GM21825 (cell line): ENCODE data around the gene TLCD3B.

Experiments
- ATAC-seq: cut with Tn5 transposase; IDR thresholded peaks from one replicate; pipeline ENCODE4 v1.9.1; 2021; ENCODE audit warnings: mild to moderate bottlenecking, moderate library complexity; ENCODE audit not compliant: unreplicated experiment

Gene TLCD3B

DNA sequence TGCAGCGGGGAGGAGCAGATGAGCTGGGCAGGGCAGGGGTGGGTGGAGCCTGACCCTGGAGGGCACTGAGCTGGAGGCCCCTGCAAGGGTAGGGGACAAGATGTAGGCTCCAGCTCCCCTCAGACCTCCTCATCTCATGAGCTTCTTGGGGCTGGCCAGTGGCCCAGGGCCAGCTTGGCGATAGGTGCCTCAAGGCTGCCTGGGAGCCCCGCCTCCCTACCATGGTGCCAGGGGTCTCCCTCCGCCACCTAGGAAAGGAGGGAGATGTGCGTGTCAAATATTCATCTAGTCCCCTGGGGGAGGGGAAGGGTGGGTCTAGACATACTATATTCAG lies 39.5 kb downstream of the TLCD3B start:
- no peak for ATAC-seq

DNA sequence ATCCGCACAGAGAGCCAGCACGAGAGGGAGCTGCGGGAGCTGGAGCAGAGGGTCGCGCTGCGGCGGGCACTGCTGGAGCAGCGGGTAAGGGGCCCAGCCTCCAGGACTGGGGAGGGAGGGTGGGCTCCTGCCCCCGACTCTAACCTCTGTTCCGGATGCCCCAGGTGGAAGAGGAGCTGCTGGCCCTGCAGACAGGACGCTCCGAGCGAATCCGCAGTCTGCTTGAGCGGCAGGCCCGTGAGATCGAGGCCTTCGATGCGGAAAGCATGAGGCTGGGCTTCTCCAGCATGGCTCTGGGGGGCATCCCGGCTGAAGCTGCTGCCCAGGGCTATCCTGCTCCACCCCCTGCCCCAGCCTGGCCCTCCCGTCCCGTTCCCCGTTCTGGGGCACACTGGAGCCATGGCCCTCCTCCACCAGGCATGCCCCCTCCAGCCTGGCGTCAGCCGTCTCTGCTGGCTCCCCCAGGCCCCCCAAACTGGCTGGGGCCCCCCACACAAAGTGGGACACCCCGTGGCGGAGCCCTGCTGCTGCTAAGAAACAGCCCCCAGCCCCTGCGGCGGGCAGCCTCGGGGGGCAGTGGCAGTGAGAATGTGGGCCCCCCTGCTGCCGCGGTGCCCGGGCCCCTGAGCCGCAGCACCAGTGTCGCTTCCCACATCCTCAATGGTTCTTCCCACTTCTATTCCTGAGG lies 40.0 kb downstream of the TLCD3B start:
- ATAC-seq: no peak

DNA sequence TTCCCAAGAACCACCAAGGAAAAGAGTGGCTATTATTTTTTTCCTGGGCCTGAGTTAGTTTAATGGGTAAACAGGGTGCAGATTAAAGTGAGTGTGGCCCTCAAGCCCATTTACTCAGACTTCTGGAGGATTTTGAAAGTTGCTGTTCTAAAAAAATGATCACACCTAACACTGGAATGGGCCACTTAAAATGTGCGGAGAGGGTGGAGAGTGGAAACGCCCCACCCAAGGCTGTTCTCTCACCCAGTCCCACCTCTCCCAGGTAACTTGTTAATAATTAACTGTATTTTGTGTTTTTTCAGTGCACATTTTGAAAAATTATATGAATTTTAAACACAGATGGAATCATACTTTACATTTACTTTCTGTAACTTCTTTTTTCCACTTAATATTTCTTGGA lies 41.0 kb downstream of the TLCD3B start:
- no peak for ATAC-seq

DNA sequence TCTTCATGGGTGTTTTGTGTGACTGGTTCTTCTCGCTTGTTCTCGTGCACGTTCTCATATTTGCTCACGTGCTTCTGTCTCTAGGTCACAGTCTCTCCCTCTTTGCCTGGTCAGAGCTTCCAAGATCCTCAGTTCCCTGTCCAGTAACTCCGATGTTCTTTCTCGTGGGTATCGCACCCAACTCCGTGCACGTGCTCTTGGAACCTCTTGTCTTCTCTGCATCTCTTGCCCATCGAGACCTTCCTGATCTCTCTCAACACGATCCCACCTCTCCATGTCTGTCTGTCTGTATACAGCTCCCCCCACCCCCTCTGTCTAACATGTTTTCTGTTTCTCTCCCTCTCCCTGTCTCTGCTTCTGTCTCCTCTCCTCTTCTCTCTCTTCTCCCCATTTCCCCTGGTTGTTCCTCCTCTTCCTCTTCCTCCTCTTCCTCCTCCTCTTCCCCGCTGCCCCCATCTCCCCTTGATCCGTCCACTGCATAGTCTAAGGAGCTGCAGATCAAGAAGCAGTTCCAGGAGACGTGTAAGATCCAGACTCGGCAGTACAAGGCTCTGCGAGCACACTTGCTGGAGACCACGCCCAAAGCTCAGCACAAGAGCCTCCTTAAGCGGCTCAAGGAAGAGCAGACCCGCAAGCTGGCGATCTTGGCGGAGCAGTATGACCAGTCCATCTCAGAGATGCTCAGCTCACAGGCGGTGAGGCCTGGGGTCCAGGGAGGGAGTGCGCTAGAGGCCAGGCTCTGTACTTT lies 41.8 kb downstream of the TLCD3B start:
- no peak for ATAC-seq

DNA sequence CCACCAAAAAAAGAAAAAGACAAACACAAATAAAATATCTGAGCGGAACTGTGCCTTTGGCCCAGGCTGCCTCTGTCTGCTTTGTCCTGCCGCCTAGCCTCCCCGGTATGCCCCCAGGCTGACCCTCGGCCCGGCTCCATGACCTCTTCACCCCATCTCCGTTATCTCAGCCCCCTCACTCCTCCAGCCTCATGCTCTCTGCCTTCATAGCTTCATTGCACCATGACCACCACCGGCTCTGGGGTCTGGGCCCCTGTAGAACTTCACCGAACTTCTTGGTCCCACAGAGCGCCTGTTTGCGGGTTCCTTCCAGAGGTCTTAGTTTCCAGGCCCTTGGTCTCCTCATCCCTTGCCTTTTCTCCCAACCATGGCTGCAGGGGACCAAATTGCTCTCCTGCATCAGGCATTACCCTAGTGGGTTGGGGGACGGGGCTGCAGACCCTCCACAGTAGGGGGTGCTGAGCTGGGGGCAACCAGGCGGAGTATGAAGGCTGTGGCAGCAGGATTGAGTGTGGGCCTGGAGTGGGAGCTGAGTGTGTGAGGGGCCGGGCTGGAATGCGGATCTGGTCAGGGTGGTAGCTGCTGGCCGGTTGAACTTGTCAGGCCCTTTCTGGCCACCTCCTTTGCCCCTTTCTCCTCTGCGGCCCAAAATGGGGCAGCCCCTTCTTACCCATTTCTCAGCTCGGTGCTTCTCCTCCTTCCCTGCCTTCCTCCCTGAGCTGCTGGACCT lies 42.6 kb downstream of the TLCD3B start:
- no peak for ATAC-seq

DNA sequence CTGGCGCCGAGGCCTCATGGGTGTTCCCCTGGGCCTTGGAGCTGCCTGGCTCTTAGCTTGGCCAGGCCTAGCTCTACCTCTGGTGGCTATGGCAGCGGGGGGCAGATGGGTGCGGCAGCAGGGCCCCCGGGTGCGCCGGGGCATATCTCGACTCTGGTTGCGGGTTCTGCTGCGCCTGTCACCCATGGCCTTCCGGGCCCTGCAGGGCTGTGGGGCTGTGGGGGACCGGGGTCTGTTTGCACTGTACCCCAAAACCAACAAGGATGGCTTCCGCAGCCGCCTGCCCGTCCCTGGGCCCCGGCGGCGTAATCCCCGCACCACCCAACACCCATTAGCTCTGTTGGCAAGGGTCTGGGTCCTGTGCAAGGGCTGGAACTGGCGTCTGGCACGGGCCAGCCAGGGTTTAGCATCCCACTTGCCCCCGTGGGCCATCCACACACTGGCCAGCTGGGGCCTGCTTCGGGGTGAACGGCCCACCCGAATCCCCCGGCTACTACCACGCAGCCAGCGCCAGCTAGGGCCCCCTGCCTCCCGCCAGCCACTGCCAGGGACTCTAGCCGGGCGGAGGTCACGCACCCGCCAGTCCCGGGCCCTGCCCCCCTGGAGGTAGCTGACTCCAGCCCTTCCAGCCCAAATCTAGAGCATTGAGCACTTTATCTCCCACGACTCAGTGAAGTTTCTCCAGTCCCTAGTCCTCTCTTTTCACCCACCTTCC lies 43.5 kb downstream of the TLCD3B start:
- no peak for ATAC-seq

DNA sequence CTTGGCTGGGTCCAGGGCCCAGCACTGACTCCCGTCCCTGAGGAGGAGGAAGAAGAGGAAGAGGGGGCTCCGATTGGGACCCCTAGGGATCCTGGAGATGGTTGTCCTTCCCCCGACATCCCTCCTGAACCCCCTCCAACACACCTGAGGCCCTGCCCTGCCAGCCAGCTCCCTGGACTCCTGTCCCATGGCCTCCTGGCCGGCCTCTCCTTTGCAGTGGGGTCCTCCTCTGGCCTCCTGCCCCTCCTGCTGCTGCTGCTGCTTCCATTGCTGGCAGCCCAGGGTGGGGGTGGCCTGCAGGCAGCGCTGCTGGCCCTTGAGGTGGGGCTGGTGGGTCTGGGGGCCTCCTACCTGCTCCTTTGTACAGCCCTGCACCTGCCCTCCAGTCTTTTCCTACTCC lies 44.1 kb downstream of the TLCD3B start:
- no peak for ATAC-seq

DNA sequence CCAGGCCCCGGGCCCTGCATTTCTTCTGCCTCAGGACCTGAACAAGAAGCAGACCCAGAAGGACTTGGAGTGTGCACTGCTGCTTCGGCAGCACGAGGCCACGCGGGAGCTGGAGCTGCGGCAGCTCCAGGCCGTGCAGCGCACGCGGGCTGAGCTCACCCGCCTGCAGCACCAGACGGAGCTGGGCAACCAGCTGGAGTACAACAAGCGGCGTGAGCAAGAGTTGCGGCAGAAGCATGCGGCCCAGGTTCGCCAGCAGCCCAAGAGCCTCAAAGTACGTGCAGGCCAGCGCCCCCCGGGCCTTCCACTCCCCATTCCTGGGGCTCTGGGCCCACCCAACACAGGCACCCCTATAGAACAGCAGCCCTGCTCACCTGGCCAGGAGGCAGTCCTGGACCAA lies 44.8 kb downstream of the TLCD3B start:
- no peak for ATAC-seq

DNA sequence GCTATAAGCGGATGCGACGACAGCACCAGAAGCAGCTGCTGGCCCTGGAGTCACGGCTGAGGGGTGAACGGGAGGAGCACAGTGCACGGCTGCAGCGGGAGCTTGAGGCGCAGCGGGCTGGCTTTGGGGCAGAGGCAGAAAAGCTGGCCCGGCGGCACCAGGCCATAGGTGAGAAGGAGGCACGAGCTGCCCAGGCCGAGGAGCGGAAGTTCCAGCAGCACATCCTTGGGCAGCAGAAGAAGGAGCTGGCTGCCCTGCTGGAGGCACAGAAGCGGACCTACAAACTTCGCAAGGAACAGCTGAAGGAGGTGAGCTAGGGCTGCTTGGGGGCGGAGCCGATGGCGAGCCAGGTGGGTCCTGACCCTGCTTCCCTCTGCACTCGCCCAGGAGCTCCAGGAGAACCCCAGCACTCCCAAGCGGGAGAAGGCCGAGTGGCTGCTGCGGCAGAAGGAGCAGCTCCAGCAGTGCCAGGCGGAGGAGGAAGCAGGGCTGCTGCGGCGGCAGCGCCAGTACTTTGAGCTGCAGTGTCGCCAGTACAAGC lies 45.7 kb downstream of the TLCD3B start:
- no peak for ATAC-seq

DNA sequence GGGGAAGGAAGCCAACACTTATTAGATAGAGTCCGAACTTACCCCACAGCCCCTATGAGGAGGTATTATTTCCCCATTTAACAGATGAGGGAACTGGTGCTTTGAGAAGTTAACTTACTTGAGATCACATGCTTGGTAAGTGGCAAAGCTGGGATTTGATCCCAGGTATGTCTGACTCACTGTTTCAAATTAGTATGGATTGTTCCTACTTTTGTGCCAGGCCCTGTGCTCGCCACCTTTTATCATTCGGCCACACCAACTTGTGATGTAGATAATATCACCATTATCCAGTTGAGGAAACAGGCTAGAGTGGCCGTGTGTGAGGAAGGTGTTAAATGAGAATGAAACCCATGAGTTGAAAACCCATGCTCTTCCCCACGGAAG lies 46.3 kb downstream of the TLCD3B start:
- no peak for ATAC-seq

DNA sequence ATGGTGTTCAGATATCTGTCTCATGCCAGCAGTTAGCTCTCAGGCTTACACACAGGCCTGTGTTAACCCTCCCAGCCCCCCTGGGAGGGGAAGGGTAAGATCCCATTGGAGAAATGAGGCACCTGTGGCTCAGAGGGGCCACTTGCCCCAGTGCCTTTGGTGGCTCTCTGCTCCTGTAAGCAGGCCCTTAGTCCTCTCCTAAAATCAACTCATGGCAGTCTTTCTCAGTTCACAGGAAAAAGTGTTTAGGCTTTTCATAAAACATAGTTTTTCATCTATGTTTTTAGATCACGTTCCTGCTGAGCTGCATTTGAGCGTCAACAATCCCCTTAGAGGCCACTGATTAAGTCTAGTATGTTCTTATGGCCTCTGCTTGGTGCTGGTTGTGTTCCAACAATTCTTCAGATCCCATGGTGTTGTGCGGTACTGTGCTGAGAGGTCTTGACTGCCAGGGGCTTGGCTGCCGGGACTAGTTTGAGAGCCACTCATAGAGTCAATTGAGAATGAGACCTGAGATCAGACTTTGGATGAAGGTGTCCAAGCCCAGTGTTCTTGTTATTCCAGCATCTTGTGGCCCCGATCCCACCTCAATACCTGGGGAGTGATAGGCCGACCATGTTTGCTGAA lies 46.8 kb downstream of the TLCD3B start:
- no peak for ATAC-seq

DNA sequence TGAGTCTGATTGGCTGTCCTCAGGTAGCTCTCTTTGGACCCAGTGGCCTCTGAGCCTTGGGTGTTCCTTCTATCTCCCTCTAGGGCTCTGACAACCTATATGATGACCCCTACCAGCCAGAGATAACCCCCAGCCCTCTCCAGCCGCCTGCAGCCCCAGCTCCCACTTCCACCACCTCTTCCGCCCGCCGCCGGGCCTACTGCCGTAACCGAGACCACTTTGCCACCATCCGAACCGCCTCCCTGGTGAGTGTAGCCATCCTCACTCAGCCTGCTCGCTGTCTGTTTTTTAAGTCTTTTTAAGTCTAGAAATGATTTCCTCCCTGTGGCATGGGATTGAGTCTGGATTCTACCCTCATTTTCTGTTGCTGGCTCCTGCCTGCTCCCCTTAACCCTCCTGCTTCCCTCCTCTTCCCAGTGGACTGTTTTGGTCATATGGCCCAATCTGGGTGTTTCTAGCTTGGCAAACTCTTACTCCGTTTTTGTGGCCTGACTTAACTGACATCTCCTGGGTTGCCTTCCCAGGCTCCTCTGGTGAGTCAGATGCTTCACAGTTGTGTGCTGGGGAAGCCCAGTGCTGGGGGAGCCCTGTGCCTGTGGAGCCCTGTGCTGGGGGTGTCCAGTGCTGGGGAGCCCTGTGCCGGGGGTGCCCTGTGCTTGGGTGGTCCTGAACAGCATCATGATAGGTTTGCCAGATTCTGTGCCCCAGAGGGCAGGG lies 47.5 kb downstream of the TLCD3B start:
- no peak for ATAC-seq

DNA sequence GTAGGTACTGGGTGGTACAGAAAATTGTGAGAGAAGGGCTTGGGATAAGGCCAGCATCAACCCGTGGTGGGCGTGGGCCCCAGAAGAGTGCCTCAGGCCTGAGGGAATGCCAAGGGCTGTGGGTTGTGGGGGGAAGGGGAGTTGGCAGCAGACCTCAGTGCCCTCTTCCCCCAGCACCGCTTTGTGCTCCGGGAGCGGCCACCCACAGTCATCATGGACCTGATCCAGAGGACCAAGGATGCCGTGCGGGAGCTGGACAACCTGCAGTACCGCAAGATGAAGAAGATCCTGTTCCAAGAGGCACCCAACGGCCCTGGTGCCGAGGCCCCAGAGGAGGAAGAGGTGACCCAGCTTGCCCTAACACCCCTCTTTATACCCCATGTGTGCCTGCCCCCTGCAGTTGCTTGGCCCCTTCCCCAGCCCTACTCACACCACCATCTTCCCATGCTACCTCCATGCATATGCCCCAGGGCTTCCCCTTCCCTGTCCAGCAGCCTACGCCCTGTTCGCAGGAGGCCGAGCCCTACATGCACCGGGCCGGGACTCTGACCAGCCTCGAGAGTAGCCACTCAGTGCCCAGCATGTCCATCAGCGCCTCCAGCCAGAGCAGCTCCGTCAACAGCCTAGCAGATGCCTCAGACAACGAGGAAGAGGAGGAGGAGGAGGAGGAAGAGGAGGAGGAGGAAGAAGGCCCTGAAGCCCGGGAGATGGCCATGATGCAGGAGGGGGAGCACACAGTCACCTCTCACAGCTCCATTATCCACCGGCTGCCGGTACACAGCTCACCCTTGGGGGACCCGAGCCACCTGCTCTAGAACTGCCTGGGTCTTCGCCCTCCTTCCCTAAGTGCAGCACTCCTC lies 48.3 kb downstream of the TLCD3B start:
- no peak for ATAC-seq

DNA sequence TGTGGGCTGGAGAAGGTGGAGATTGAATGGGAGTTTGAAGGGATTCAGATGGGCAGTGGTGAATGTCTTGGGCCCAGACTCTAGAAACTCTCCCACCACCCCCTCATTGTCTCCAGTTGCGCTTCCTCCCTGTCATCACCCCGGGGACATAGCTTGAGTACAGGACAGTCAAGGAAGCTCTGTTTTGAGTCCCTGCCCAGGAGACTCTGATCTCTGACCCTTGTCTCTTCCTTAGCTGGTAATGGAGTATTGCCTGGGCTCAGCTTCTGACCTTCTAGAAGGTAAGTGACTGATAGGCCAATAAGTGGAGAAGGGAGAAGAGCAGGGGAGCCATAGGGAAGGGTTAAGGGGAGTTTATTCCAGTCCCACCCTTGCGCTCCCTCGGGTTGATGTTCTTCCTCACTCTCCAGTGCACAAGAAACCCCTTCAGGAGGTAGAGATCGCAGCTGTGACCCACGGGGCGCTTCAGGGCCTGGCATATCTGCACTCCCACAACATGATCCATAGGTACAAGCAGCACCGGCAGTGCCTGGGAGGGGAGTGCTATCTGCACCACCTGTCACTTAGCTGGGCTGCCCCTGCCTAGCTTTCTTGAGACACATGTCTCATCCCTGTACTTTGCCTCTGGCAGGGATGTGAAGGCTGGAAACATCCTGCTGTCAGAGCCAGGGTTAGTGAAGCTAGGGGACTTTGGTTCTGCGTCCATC lies 52.4 kb downstream of the TLCD3B start:
- ATAC-seq: no peak

DNA sequence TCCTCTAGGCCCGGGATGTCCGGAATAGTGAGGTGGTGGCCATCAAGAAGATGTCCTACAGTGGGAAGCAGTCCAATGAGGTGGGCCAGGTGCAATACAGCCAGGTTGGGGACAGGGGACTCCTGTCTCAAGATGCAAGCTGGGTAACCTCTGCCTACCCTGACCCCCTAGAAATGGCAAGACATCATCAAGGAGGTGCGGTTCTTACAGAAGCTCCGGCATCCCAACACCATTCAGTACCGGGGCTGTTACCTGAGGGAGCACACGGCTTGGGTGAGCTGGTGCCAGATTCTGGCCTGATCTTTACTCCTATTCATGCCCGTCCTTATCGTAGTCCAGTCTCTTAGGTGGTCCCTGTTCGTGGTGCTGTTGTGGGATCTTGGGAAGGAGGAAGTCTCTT lies 53.0 kb downstream of the TLCD3B start:
- no peak for ATAC-seq

DNA sequence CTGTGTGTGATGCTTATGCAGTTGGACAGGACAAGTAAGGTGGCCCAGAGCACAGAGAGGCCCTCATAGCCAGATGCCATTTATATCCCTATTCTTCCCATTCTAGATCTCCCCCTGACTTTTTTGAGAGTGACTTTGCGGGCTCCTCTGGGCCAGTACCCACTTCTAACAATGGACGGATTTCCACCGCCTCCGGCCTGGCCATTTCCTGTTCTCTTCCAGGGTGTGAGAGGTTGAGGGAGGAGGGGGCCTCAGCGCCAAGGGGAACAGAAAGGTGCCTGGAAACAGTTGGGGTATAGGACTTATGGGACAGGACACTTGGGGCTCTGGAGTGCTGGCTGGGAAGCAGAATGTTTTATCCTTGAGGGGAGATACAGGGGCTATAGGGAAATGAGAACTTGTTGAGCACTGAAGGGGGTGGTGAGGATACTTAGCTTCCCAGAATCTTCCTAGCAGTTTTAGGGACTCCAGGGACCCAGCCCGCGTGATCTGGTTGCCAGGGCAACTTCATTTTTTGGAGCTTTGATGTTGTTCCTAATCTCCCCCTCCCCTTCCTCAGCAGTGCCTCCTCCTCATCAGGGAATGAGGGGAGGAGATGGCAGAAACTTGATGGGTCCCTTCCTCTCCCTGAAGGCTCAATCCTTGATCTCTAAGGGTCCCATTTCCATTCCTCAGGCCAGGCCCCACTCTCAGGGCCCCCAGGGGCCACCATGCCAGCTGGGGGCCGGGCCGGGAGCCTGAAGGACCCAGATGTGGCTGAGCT lies 53.8 kb downstream of the TLCD3B start:
- ATAC-seq: no peak

DNA sequence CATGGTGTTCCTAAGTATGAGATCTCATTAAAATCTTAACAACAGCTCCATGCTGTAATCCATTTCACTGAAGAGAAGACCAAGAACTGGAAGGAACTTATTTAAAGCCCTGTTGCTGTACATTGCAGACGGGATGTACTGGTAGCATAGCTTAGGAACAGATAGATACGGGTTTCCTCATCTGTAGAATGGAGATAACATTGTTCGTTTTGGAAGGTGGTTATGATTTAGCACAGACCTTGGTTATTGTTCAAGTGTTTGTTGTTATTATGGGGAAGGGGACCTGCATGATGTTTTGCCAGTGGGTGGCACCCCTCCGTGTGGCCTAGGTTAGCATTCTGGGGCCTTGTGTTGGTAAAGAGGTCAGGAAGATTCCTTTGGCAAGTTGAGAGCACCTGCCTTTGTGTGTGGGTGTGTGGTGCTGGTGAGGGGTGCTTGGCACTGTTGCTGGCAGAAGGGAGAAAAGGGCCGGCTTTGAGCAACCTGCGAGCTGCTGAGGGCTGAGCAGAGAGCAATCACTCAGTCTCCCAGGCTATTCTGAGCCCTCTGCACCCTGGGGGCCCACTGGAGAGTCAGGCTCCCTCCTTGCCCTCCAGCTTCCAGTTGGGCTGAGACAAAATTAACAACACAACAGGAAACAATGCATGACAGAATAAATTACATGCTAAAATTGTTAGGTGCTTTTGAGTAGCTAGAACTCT lies 55.1 kb downstream of the TLCD3B start:
- no peak for ATAC-seq
